DMS114 treated with DMSO at 0.1 percent for 48 hours (cell line): ENCODE measurements around the gene ANKRD34A.

ENCODE experiments used
- DNase-seq: peaks from one replicate; lab custom pipeline; 2025; ENCODE audit not compliant: unreplicated experiment; lab: John Stamatoyannopoulos, UW

The ANKRD34A gene

GRCh38 chr1:145991735-145992412 is 27.5 kb upstream of the ANKRD34A start:
- DNase-seq, result no peak

DNA sequence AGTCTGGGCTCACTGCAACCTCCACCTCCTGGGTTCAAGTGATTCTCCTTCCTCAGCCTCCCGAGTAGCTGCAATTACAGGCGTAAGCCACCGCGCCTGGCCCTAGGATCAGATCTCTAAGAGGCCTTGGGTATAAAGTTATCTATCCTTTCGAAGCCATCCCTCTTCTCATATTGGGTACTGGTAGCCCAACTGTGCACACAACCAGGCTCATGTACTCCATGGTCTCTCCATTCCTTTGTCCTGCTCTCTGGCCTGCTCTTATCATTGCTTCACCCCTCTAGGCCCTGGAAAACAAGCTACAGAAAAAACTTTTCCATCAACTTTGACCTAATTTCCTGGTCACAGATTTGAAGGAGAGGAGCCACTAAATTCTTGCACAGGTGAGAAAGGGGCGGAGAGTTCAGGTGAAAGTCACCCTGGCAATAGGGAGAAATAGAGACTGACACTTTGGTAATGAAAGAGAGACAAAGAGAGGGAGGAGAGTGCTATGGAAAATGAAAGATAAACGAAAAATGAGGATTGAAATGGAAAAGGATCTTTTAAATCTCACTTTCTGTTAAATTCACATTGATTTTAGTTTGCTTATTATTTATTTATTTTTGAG is 26.0 kb upstream of the ANKRD34A start:
- DNase-seq, result no peak

- DNase-seq, result no peak
Measured at GRCh38 chr1:145988773-145989172, 24.4 kb upstream of the ANKRD34A start.

DNA sequence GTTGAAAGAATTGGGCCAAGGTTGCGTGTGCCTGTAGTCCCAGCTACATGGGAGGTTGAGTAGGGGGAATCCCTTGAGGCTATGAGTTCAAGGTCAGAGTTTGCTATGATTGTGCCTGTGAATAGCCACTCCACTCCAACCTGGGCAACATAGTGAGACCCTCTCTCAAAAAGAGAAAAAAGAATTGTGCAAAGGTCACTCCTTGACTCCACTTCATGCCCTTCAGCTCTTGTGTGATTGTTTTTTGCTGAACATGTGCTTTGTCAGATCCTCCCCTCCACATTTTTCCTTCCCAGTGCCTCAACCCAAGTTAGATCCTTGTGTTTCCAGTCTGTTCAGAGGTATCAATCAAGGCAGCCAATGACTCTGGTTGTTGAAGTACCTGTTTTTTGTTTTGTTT is 23.6 kb upstream of the ANKRD34A start:
- DNase-seq, result no peak

DNA sequence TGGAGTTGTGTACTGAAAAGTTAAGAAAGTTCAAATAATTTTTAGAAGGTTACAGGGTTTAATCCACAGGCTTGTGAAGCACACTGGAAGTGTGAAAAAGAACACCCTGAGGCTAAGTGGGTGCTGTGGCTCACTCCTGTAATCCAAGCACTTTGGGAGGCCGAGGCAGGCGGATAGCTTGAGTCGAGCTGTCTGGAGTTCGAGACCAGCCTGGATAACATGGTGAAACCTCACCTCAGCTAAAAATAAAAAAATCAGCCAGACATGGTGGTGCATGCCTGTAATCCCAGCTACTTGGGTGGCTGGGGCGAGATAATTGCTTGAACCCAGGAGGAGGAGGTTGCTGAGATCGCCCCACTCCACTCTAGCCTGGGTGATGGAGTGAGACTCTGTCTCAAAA is 22.2 kb upstream of the ANKRD34A start:
- no peak for DNase-seq

DNA sequence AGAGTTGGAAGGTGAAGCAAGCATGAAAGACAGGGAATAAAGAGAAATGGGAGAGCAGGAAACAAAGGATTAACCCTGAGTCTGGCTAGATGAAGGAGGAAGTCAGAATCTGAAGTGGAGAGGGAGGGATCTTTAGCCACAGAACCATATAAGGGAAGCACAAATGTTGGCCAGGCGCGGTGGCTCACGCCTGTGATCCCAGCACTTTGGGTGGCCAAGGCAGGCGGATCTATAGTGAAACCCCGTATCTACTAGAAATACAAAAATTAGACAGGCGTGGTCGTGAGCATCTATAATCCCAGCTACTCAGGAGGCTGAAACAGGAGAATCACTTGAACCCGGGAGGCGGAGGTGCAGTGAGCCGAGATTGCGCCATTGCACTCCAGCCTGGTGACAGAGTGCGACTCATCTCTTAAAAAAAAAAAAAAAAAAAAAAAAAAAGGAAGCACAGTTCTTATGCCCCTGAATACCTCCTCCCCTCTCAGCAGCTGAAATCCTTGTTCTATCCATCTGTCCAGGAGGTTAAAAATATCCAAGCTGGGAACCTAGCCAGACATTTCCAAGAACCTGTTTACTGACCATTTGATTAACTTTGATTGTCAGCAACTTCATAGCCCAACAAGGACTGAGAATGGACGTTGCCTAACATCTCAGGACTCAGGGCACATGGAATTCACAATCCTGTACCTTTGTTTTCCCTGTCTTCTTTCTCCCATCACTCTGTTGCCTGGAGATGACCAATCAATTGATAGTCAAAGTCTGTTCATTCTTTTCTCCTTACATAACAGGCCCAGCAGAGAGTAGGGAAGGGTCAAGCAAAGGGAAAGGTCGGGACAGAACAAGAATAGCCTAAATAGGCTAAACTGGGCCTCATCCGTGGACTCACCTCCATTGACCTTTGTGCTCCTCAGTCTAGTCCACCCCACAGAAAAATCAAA is 21.4 kb upstream of the ANKRD34A start:
- DNase-seq, result no peak

DNA sequence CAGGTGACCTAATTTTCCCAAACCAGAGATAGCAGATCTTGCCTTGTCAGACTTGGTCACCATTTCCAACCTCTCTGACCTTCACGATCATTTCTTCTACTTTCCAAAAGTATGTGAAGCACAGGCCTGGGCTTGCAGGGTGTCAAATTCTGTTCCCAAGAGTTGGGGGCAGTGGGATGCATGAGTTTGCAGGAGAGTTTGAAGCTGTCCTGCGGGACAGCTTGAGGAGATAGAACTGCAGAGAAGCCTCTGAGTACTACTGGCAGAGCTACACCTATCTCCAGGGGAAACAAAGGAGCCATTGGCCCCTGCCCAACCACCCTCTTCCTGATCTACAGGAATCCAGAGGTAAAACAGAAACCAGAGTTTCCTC is 20.7 kb upstream of the ANKRD34A start:
- no peak for DNase-seq

GRCh38 chr1:145983960-145984830 is 19.8 kb upstream of the ANKRD34A start:
- no peak for DNase-seq

DNA sequence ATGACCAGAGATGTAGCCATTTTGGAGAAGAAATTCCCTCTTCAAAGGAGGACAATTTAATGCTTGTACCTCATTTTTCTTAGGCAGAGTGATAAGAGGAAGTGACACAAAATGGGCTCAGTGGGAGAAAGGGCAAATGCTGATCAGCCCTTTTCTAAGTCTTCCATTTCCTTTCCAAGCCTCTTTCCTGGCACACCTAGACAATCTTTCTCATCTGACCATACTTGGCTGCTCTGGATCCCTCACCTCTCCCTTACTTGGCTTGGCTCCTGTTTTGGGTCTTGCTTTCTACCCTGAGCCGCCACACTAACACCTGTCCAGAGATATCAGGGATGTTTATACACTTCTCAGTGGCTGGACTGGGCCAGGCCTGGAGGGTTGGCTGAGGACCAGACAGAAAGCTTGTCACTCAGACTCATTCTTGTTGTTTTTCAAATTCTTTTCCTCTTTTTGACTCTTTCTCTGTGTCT is 18.9 kb upstream of the ANKRD34A start:
- no peak for DNase-seq

DNA sequence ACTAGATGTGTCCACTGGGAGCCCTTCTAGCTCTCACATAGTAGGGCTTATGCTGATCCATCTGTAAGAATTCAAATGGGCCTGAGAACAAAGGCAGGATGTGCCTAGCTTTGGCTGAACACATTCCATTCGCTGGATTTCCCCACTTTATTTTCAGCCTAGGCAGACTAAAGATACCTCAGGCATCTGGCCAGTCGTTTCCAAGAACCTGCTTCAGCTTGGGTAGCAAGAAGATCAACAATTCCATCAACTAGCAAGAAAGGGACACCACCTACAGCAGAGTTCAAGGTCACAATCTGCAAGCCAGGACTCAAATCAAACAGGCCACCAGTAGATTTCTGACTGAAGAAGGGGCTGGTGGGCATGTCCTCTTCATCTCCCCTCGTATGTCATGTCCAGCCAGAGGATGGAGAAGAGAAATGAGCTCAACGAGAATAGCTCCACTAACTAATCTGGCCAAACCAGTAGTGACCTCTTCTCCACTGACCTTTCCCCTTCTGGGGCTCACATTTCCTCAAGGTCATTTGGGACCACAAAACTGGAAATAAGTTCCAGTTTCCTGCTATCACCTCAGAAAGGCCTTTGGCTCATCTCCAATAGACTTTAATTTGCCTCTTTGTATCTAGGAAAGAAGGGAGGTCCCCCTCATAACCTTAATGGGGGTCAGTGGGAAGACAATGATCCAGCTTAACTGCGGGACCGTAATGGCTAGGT is 17.8 kb upstream of the ANKRD34A start:
- no peak for DNase-seq

DNA sequence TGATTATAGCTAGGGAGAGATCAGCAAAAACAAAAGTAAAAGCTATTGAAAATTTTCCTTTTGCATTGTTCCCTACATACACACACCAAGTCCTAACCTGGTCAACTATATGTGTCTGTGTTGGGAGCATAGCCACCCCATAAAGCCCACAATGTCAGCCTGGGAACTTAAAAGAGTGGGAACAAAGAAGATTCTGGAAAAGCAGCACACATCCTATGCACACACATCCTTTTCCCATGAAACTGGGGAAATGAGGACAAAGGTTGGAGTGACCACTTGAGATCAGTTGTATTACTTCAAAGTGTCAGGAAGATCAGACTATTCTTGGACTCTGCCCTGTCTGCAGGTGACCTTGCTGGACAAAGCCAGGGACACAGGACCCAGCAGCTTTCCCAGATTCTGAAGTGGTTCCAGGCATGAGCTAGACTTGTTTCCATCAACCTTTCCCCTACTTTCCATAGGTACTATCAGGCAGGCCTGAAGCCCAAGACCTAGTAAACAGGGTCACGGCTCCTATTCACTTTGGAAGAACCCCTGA is 16.2 kb upstream of the ANKRD34A start:
- DNase-seq, result no peak

DNA sequence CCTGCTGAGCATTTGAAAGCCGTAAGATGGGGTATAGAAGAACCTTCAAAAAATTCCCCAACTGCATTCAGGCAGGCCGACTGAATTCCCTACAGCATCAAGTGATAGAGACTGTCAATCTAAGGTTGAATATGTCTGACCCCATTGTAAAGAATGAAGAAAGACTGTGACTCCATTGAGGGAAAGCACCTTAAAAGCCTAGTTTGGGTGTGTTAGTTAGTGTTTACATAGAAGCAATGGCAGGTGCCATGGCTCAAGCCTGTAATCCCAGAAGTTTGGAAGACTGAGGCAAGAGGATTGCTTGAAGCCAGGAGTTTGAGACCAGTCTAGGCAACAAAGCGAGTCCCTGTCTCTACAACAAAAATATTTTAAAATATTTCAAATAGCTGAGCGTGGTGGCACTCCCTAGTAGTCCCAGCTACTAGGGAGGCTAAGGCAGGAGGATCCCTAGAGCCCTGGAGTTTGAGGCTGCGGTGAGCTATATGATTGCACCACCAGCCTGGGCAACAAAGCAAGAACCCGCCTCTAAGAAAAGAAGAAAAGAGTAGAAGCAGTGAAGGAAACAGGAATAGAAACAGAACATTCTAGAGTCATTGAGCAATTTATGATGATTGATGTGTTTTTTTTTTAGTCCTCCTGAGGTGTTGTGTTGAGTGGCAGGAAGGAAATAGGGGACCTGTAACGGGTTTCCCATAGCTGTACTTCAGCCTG is 15.5 kb upstream of the ANKRD34A start:
- no peak for DNase-seq

- DNase-seq, result no peak
Measured at GRCh38 chr1:145978854-145979745, 14.7 kb upstream of the ANKRD34A start.

DNA sequence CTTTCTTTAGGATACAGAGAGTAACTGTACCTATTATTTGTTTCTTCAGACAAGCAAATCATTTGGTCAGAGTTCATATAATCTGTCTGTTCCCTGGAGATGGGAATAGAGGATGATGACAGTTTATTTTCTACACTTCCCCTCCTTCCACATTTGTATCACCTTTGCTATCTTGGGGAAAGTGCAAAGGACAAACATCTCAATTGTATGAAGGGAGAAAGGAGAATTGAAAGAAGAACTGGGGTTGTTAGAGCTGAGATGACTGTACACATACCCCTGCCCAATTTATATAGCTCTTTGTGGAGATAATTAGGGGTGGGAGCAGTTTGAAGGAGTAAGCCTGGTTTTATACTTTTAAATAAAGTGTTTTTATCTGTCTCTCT is 14.1 kb upstream of the ANKRD34A start:
- DNase-seq, result no peak

GRCh38 chr1:145977486-145978470 is 13.4 kb upstream of the ANKRD34A start:
- DNase-seq, result peak; percentile 78

GRCh38 chr1:145977016-145977415 is 12.6 kb upstream of the ANKRD34A start:
- DNase-seq, result no peak

- no peak for DNase-seq
Measured at GRCh38 chr1:145975216-145975615, 10.8 kb upstream of the ANKRD34A start.
